WTC11 (cell line): ENCODE data around the gene CRACDL. TPM values are rescaled to one million over a fixed set of nuclear protein-coding genes. Genes with fewer than 3 reads are reported as not detected.

Source experiments
- ATAC-seq: fragments of 200-7000 bp; cut with Tn5 transposase; 2 replicates; pipeline ENCODE4 v1.10.0; 2021; ENCODE audit warnings: mild to moderate bottlenecking, moderate library complexity
- CTCF ChIA-PET: fragments of 300-600 bp; sonication (Branson Sonifier 250); formaldehyde crosslinking; loops from one replicate; lab custom pipeline; 2021; ENCODE audit warnings: antibody characterized with exemption; lab: Charles Lee
- POLR2A ChIA-PET: fragments of 350-600 bp; sonication (Branson Sonifier 250); formaldehyde crosslinking; loops from one replicate; lab custom pipeline; 2021; ENCODE audit warnings: antibody characterized with exemption; lab: Charles Lee
- DNase-seq: peaks from one replicate; pipeline ENCODE4 v3.0.0; 2021; ENCODE audit warnings: low spot score
- H3K27ac Mint-ChIP-seq: 2 replicates; pipeline ENCODE4 v1.8.0; 2021; ENCODE audit warnings: mixed read lengths
- H3K27me3 Mint-ChIP-seq: 2 replicates; pipeline ENCODE4 v1.8.0; 2021; ENCODE audit warnings: low read depth, mild to moderate bottlenecking, moderate library complexity, mixed read lengths
- H3K36me3 Mint-ChIP-seq: 2 replicates; pipeline ENCODE4 v1.8.0; 2021; ENCODE audit warnings: mixed read lengths
- H3K4me1 Mint-ChIP-seq: 2 replicates; pipeline ENCODE4 v1.8.0; 2022; ENCODE audit warnings: mixed read lengths
- H3K4me3 Mint-ChIP-seq: 2 replicates; pipeline ENCODE4 v1.8.0; 2021; ENCODE audit warnings: mild to moderate bottlenecking, moderate library complexity, mixed read lengths
- H3K9me3 Mint-ChIP-seq: 2 replicates; pipeline ENCODE4 v1.8.0; 2021; ENCODE audit warnings: mixed read lengths
- ATF2 ChIP-seq: sonication (generic); formaldehyde crosslinking; IDR thresholded peaks from 2 replicates; pipeline ENCODE4 v1.8.1; 2022; ENCODE audit warnings: low read depth, missing genetic modification reagents, borderline replicate concordance
- CREB1 ChIP-seq: sonication (generic); formaldehyde crosslinking; IDR thresholded peaks from 2 replicates; pipeline ENCODE4 v1.8.0; 2023; ENCODE audit warnings: mild to moderate bottlenecking, missing genetic modification reagents
- ELF4 ChIP-seq: sonication (generic); formaldehyde crosslinking; IDR thresholded peaks from 2 replicates; pipeline ENCODE4 v1.8.1; 2022; ENCODE audit warnings: low read depth, mild to moderate bottlenecking, moderate library complexity, missing genetic modification reagents
- EMX1 ChIP-seq: fragments of 250-450 bp; sonication (Bioruptor Pico); IDR thresholded peaks from 2 replicates; pipeline ENCODE4 v1.8.0; 2021; ENCODE audit warnings: mild to moderate bottlenecking
- ESRRA ChIP-seq: sonication (generic); formaldehyde crosslinking; IDR thresholded peaks from 2 replicates; pipeline ENCODE4 v1.8.1; 2022; ENCODE audit warnings: mild to moderate bottlenecking, missing genetic modification reagents, borderline replicate concordance
- ETV6 ChIP-seq: sonication (generic); formaldehyde crosslinking; IDR thresholded peaks from 2 replicates; pipeline ENCODE4 v1.8.1; 2022; ENCODE audit warnings: mild to moderate bottlenecking, missing genetic modification reagents
- FOXJ3 ChIP-seq: sonication (generic); formaldehyde crosslinking; IDR thresholded peaks from 2 replicates; pipeline ENCODE4 v1.9.0; 2021; ENCODE audit warnings: missing genetic modification reagents, mild to moderate bottlenecking, borderline replicate concordance
- JAZF1 ChIP-seq: fragments of 250-450 bp; sonication (Bioruptor Pico); IDR thresholded peaks from 2 replicates; pipeline ENCODE4 v1.9.0; 2021; ENCODE audit warnings: moderate library complexity, mild to moderate bottlenecking, inconsistent platforms
- MYBL2 ChIP-seq: sonication (generic); formaldehyde crosslinking; IDR thresholded peaks from 2 replicates; pipeline ENCODE4 v1.8.1; 2023; ENCODE audit warnings: mild to moderate bottlenecking, moderate library complexity, missing genetic modification reagents
- NFATC4 ChIP-seq: fragments of 250-450 bp; sonication (Bioruptor Pico); IDR thresholded peaks from 2 replicates; pipeline ENCODE4 v1.9.0; 2021; ENCODE audit warnings: mild to moderate bottlenecking
- NFE2L1 ChIP-seq: sonication (generic); formaldehyde crosslinking; IDR thresholded peaks from 2 replicates; pipeline ENCODE4 v1.8.1; 2023; ENCODE audit warnings: missing genetic modification reagents
- RELA ChIP-seq: sonication (generic); formaldehyde crosslinking; IDR thresholded peaks from 2 replicates; pipeline ENCODE4 v1.8.1; 2022; ENCODE audit warnings: missing genetic modification reagents, mild to moderate bottlenecking, borderline replicate concordance
- USF2 ChIP-seq: sonication (generic); formaldehyde crosslinking; IDR thresholded peaks from 2 replicates; pipeline ENCODE4 v1.8.1; 2023; ENCODE audit warnings: mild to moderate bottlenecking, missing genetic modification reagents, moderate library complexity
- ZNF121 ChIP-seq: sonication (generic); formaldehyde crosslinking; IDR thresholded peaks from 2 replicates; pipeline ENCODE4 v1.8.0; 2023; ENCODE audit warnings: missing genetic modification reagents
- ZNF317 ChIP-seq: sonication (generic); formaldehyde crosslinking; IDR thresholded peaks from 2 replicates; pipeline ENCODE4 v1.8.1; 2023; ENCODE audit warnings: low read depth, mild to moderate bottlenecking, moderate library complexity, missing genetic modification reagents, borderline replicate concordance
- ZNF396 ChIP-seq: fragments of 250-450 bp; sonication (Bioruptor Pico); IDR thresholded peaks from 2 replicates; pipeline ENCODE4 v1.8.0; 2021; ENCODE audit warnings: mild to moderate bottlenecking, moderate library complexity, borderline replicate concordance
- ZNF425 ChIP-seq: fragments of 250-450 bp; sonication (Bioruptor Pico); conservative IDR thresholded peaks from 2 replicates; pipeline ENCODE4 v1.9.0; 2021; ENCODE audit warnings: mild to moderate bottlenecking
- total RNA-seq: library from RNA; stranded (reverse); gene quantifications from 3 replicates; pipeline ENCODE4 v1.2.3, GENCODE V29; 2021
- TF ChIP-seq, protein P1 (sequence below): fragments of 250-450 bp; sonication (Bioruptor Pico); IDR thresholded peaks from 2 replicates; pipeline ENCODE4 v2.1.2; 2022; ENCODE audit warnings: mild to moderate bottlenecking, moderate library complexity
- TF ChIP-seq, protein P2 (sequence below): fragments of 250-450 bp; sonication (Bioruptor Pico); IDR thresholded peaks from 2 replicates; pipeline ENCODE4 v1.9.0; 2021; ENCODE audit warnings: mild to moderate bottlenecking
- TF ChIP-seq, protein P3 (sequence below): sonication (generic); formaldehyde crosslinking; IDR thresholded peaks from 2 replicates; pipeline ENCODE4 v1.8.1; 2023; ENCODE audit warnings: mild to moderate bottlenecking, moderate library complexity, missing genetic modification reagents

Gene CRACDL
- total RNA-seq, 1 experiment from 2014 or later = 0.72 TPM

GRCh38 chr2:98833172-98833916, 102.7 kb downstream of the CRACDL start:
- Mint-ChIP-seq H3K9me3 (no peaks in the 10 kb centered on the region), H3K27me3 (no peaks in the 10 kb centered on the region), H3K4me1 (no peaks in the 10 kb centered on the region)
- POLR2A ChIA-PET = no interaction called here
- TF ChIP-seq EMX1 (no peak), RELA (CRISPR knock-in tag) (no peak), NFE2L1 (CRISPR knock-in tag) (no peak)
- TF ChIP-seq, protein P1, sequence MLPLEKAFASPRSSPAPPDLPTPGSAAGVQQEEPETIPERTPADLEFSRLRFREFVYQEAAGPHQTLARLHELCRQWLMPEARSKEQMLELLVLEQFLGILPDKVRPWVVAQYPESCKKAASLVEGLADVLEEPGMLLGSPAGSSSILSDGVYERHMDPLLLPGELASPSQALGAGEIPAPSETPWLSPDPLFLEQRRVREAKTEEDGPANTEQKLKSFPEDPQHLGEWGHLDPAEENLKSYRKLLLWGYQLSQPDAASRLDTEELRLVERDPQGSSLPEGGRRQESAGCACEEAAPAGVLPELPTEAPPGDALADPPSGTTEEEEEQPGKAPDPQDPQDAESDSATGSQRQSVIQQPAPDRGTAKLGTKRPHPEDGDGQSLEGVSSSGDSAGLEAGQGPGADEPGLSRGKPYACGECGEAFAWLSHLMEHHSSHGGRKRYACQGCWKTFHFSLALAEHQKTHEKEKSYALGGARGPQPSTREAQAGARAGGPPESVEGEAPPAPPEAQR = no peak
- TF ChIP-seq, all 79 proteins: peak for 0
- Mint-ChIP-seq H3K27ac (no peak overlapping the region), H3K36me3 (no peaks in the 10 kb centered on the region), H3K4me3 (no peak overlapping the region)
- CTCF ChIA-PET = interaction anchor here (1.3 to 6.2 kb wide), 1 partner anchor 184 kb away, joined by 8 to 61 read pairs; no protein-coding TSS in a partner anchor
- DNase-seq = no peak
- no peak for ATAC-seq

- Mint-ChIP-seq H3K27ac (no peak overlapping the region), H3K27me3 (no peaks in the 10 kb centered on the region), H3K36me3 (no peaks in the 10 kb centered on the region), H3K9me3 (no peaks in the 10 kb centered on the region), H3K4me3 (no peak overlapping the region), H3K4me1 (no peaks in the 10 kb centered on the region)
- no peak for TF ChIP-seq JAZF1 (CRISPR knock-in tag)
- no peak for ATAC-seq
- ChIA-PET CTCF (interaction anchor here (0.5 to 1.3 kb wide), 3 partner anchors 9 to 183 kb away, joined by 3 to 8 read pairs (median 3); partner anchors contain the start of gene MGAT4A), POLR2A (no interaction called here)
- DNase-seq = no peak
These were observed 103.9 kb downstream of the CRACDL start for GRCh38 chr2:98832172-98832571.

GRCh38 chr2:98830571-98831145, 105.4 kb downstream of the CRACDL start:
- ATAC-seq (no peak), DNase-seq (no peak)
- POLR2A ChIA-PET = no interaction called here
- CTCF ChIA-PET = interaction anchor here (1.2 to 2.2 kb wide), 2 partner anchors 181 to 196 kb away, joined by 4 to 6 read pairs; no protein-coding TSS in a partner anchor
- H3K4me3 Mint-ChIP-seq = no peak overlapping the region
- 0 out of 2 replicates have a peak, but pooled peaks cover 2% of the 10 kb centered on the region for H3K27me3 Mint-ChIP-seq
- H3K9me3 Mint-ChIP-seq = no peaks in the 10 kb centered on the region
- no peak overlapping the region for H3K27ac Mint-ChIP-seq
- no peaks in the 10 kb centered on the region for H3K4me1 Mint-ChIP-seq
- H3K36me3 Mint-ChIP-seq = no peaks in the 10 kb centered on the region
- TF ChIP-seq MYBL2 (CRISPR knock-in tag) (no peak), ZNF396 (no peak), JAZF1 (CRISPR knock-in tag) (no peak), ZNF317 (no peak), NFATC4 (CRISPR knock-in tag) (no peak), CREB1 (no peak), ETV6 (CRISPR knock-in tag) (no peak), ZNF425 (CRISPR knock-in tag) (no peak), ZNF121 (no peak), ELF4 (CRISPR knock-in tag) (no peak), FOXJ3 (CRISPR knock-in tag) (no peak), USF2 (CRISPR knock-in tag) (no peak), ESRRA (CRISPR knock-in tag) (no peak), ATF2 (CRISPR knock-in tag) (no peak)
- TF ChIP-seq, protein P2, sequence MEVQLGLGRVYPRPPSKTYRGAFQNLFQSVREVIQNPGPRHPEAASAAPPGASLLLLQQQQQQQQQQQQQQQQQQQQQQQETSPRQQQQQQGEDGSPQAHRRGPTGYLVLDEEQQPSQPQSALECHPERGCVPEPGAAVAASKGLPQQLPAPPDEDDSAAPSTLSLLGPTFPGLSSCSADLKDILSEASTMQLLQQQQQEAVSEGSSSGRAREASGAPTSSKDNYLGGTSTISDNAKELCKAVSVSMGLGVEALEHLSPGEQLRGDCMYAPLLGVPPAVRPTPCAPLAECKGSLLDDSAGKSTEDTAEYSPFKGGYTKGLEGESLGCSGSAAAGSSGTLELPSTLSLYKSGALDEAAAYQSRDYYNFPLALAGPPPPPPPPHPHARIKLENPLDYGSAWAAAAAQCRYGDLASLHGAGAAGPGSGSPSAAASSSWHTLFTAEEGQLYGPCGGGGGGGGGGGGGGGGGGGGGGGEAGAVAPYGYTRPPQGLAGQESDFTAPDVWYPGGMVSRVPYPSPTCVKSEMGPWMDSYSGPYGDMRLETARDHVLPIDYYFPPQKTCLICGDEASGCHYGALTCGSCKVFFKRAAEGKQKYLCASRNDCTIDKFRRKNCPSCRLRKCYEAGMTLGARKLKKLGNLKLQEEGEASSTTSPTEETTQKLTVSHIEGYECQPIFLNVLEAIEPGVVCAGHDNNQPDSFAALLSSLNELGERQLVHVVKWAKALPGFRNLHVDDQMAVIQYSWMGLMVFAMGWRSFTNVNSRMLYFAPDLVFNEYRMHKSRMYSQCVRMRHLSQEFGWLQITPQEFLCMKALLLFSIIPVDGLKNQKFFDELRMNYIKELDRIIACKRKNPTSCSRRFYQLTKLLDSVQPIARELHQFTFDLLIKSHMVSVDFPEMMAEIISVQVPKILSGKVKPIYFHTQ (CRISPR knock-in tag) = no peak
- TF ChIP-seq, protein P3, sequence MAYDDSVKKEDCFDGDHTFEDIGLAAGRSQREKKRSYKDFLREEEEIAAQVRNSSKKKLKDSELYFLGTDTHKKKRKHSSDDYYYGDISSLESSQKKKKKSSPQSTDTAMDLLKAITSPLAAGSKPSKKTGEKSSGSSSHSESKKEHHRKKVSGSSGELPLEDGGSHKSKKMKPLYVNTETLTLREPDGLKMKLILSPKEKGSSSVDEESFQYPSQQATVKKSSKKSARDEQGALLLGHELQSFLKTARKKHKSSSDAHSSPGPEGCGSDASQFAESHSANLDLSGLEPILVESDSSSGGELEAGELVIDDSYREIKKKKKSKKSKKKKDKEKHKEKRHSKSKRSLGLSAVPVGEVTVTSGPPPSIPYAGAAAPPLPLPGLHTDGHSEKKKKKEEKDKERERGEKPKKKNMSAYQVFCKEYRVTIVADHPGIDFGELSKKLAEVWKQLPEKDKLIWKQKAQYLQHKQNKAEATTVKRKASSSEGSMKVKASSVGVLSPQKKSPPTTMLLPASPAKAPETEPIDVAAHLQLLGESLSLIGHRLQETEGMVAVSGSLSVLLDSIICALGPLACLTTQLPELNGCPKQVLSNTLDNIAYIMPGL (CRISPR knock-in tag) = no peak
